ENCODE measurements around the gene ZNF366. TPM values are rescaled to one million over a fixed set of nuclear protein-coding genes. Genes with fewer than 3 reads are reported as not detected.

The ZNF366 gene
- total and polyA plus RNA-seq, 2 of the 13 experiments (the other 11 are each of a cell fraction or from before 2014, with no cell fraction given) = not detected

DNA sequence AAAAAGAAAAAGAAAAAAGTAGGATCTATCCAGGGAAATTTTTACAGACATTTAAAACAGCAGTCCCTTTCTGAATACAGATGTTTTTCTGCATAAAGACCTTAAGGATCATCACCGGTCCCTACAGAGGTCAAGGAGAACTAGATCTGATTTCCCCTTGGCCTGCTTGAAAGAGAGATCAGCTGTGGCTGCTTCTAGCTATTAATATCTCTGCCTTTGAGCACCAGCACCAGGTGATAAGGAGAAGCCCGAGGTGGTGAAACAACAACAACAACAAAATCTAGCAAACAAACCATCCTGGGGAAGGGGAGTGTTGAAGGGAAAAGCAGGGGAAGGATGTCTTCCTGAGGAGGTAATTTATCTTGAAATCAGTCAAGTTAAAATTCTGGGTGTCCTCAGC lies 42.1 kb downstream of the ZNF366 start:
- Histone ChIP-seq H3K9me3 (ENCODE audit: low read length) (no peaks in the 10 kb centered on the region), H3K27ac (ENCODE audit: extremely low read length, insufficient read depth, low read length) (no peak overlapping the region), H3K4me2 (ENCODE audit: low read depth, low read length) (no peak overlapping the region), H3K4me3 (replicated peaks in 1 of 3; ENCODE audit: insufficient read depth in 1 of 3, low read depth in 2 of 3, low read length in 3 of 3) (no peak overlapping the region), H2AFZ (ENCODE audit: low read length) (no peak overlapping the region), H3K4me1 (ENCODE audit: insufficient read depth, low read length) (no peaks in the 10 kb centered on the region), H3K27me3 (ENCODE audit: control insufficient read depth in 1 of 2, insufficient read depth in 2 of 2, low read length in 2 of 2) (peaks cover 0 to 20% of the 10 kb centered on the region in 2 experiments; a peak in 3 of 5 replicates), H3K79me2 (ENCODE audit: insufficient read depth, low read length) (no peaks in the 10 kb centered on the region), H3K36me3 (replicated peaks in 1 of 2; ENCODE audit: control insufficient read depth in 1 of 2, insufficient read depth in 2 of 2, low read length in 2 of 2) (no peaks in the 10 kb centered on the region), H3K9ac (ENCODE audit: insufficient read depth, low read depth, low read length) (no peak overlapping the region), H4K20me1 (ENCODE audit: insufficient read depth, low read length) (no peaks in the 10 kb centered on the region)
- intact Hi-C loops (cut with micrococcal nuclease; ENCODE audit: unreplicated experiment) (no loop called here), in situ Hi-C loops (cut with HindIII; ENCODE audit: extremely low pct_ligation_motif_present, low pct_unique_long_range_greater_than_20kb) (no loop called here)
- BruUV-seq (replicated peaks) = no TSS peak
- no peak for DNase-seq (ENCODE audit: low spot score)
- 4% methylated on average over 2 of the region's 2 CpGs for WGBS (ENCODE audit: low lambda C conversion rate)
- CTCF ChIA-PET (ENCODE audit: low intra/inter-chr PET ratio, low total read pairs) = no interaction called here
- TF ChIP-seq UBTF (CRISPR knock-in tag; IDR thresholded peaks at IDR 0.05) = no peak
- TF ChIP-seq BHLHE40 (IDR thresholded peaks at IDR 0.05; ENCODE audit: low read length) = no peak
- no peak for TF ChIP-seq ZNF275 (CRISPR knock-in tag; IDR thresholded peaks at IDR 0.05; ENCODE audit: borderline replicate concordance)
- no peak for TF ChIP-seq NFKB2 (CRISPR knock-in tag; IDR thresholded peaks at IDR 0.05; ENCODE audit: borderline replicate concordance)
- TF ChIP-seq ATAD3A (CRISPR knock-in tag; IDR thresholded peaks at IDR 0.05) = no peak
- no peak for FAIRE-seq
- POLR2A ChIA-PET = no interaction called here
- no peak for ATAC-seq

DNA sequence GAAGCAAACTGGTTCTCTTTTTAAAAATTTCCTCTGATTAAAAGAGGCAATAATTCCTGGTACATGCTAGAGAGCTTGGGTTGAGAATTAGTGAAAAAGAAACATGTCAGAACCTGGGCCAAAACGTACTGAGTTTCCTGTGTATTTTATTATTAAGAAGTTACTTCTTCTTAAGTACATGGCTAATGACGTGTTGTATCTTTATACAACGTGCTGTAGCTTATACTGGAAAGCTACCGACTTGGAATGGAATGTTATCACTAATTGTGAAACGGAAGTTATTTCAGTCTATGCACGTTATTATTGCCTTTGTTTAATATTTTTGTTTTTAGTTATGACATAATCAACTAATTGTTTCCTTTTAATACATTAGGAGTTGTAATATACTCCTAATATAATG lies 43.1 kb downstream of the ZNF366 start:
- DNase-seq (ENCODE audit: low spot score) (no peak), FAIRE-seq (no peak), ATAC-seq (no peak)
- TF ChIP-seq REPIN1 (CRISPR knock-in tag; IDR thresholded peaks at IDR 0.05; ENCODE audit: borderline replicate concordance, low read depth) (no peak), ZNF761 (CRISPR knock-in tag; conservative IDR thresholded peaks at IDR 0.05) (no peak), ZNF530 (CRISPR knock-in tag; IDR thresholded peaks at IDR 0.05; ENCODE audit: low read depth) (no peak), SMAD1 (CRISPR knock-in tag; IDR thresholded peaks at IDR 0.05; ENCODE audit: borderline replicate concordance, low read depth) (no peak), ADNP (CRISPR knock-in tag; IDR thresholded peaks at IDR 0.05) (no peak)
- TF ChIP-seq, protein P1, sequence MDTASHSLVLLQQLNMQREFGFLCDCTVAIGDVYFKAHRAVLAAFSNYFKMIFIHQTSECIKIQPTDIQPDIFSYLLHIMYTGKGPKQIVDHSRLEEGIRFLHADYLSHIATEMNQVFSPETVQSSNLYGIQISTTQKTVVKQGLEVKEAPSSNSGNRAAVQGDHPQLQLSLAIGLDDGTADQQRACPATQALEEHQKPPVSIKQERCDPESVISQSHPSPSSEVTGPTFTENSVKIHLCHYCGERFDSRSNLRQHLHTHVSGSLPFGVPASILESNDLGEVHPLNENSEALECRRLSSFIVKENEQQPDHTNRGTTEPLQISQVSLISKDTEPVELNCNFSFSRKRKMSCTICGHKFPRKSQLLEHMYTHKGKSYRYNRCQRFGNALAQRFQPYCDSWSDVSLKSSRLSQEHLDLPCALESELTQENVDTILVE (CRISPR knock-in tag; IDR thresholded peaks at IDR 0.05) = no peak
- Histone ChIP-seq H3K4me3 (replicated peaks in 1 of 3; ENCODE audit: insufficient read depth in 1 of 3, low read depth in 2 of 3, low read length in 3 of 3) (no peak overlapping the region), H4K20me1 (ENCODE audit: insufficient read depth, low read length) (no peaks in the 10 kb centered on the region), H3K27ac (ENCODE audit: extremely low read length, insufficient read depth, low read length) (no peak overlapping the region), H3K4me2 (ENCODE audit: low read depth, low read length) (no peak overlapping the region), H3K27me3 (ENCODE audit: control insufficient read depth in 1 of 2, insufficient read depth in 2 of 2, low read length in 2 of 2) (peaks cover 0 to 19% of the 10 kb centered on the region in 2 experiments; a peak in 3 of 5 replicates), H2AFZ (ENCODE audit: low read length) (no peak overlapping the region), H3K79me2 (ENCODE audit: insufficient read depth, low read length) (no peaks in the 10 kb centered on the region), H3K9ac (ENCODE audit: insufficient read depth, low read depth, low read length) (no peak overlapping the region), H3K4me1 (ENCODE audit: insufficient read depth, low read length) (no peaks in the 10 kb centered on the region), H3K9me3 (ENCODE audit: low read length) (no peaks in the 10 kb centered on the region), H3K36me3 (replicated peaks in 1 of 2; ENCODE audit: control insufficient read depth in 1 of 2, insufficient read depth in 2 of 2, low read length in 2 of 2) (no peaks in the 10 kb centered on the region)
- CTCF ChIA-PET (ENCODE audit: low intra/inter-chr PET ratio, low total read pairs) = no interaction called here
- intact Hi-C loops (cut with micrococcal nuclease; ENCODE audit: unreplicated experiment) (no loop called here), in situ Hi-C loops (cut with HindIII; ENCODE audit: extremely low pct_ligation_motif_present, low pct_unique_long_range_greater_than_20kb) (no loop called here)
- BruUV-seq (replicated peaks) = no TSS peak
- POLR2A ChIA-PET = no interaction called here
- under 1% methylated on average over 6 of the region's 6 CpGs for WGBS (ENCODE audit: low lambda C conversion rate)

Measured in HepG2 (cell line).